ENCODE results near the gene PDLIM7.

PDLIM7 gene

DNA sequence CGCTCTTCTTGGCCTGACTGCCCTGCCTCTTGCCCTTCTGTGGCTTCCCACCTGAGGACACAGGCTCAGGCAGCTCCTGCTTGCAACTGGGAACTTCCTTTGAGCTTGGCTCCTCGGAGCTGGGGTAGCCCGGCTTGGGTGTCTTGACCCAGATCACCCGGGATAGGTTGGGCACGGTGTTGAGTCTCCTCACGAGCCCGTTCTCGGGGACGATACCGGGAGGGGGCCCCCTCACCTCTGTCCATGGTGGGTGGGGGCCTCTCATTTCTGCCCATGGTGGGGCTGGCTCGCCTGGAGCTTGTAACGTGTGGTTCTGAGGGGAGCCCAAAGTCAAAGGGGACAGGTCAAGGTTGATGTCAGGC lies 27.1 kb upstream of the PDLIM7 start:
- Histone ChIP-seq H3K36me3 (ENCODE audit: control insufficient read depth in 2 of 2, insufficient read depth in 2 of 2, low read length in 2 of 2) (peaks cover 55 to 85% of the 10 kb centered on the region in 2 donors), H3K4me1 (ENCODE audit: control insufficient read depth in 2 of 2, insufficient read depth in 2 of 2, low read length in 2 of 2) (no peaks in the 10 kb centered on the region), H3K27me3 (ENCODE audit: control insufficient read depth in 2 of 2, insufficient read depth in 2 of 2, low read length in 2 of 2) (no peaks in the 10 kb centered on the region), H3K27ac (ENCODE audit: low read depth in 2 of 2, low read length in 2 of 2) (no peak overlapping the region), H3K4me3 (ENCODE audit: low read length in 2 of 2) (no peak overlapping the region), H3K9me3 (ENCODE audit: control insufficient read depth in 2 of 2, low read length in 2 of 2) (no peaks in the 10 kb centered on the region), H3K9ac (ENCODE audit: low read depth in 1 of 2, low read length in 2 of 2) (no peak overlapping the region)

GRCh38 chr5:177523711-177524538 lies 26.5 kb upstream of the PDLIM7 start:
- H3K36me3 ChIP-seq (ENCODE audit: control insufficient read depth in 2 of 2, insufficient read depth in 2 of 2, low read length in 2 of 2) = peaks cover 53 to 83% of the 10 kb centered on the region in 2 donors

GRCh38 chr5:177520916-177521513 lies 23.6 kb upstream of the PDLIM7 start:
- H3K36me3 ChIP-seq (ENCODE audit: control insufficient read depth in 2 of 2, insufficient read depth in 2 of 2, low read length in 2 of 2) = peaks cover 34 to 57% of the 10 kb centered on the region in 2 donors

More at GRCh38 chr5:177523711-177524538, 26.5 kb upstream of the PDLIM7 start:
- no peak overlapping the region for H3K4me3 ChIP-seq (ENCODE audit: low read length in 2 of 2)
- H3K9me3 ChIP-seq (ENCODE audit: control insufficient read depth in 2 of 2, low read length in 2 of 2) = no peaks in the 10 kb centered on the region
- H3K27ac ChIP-seq (ENCODE audit: low read depth in 2 of 2, low read length in 2 of 2) = no peak overlapping the region
- H3K9ac ChIP-seq (ENCODE audit: low read depth in 1 of 2, low read length in 2 of 2) = no peak overlapping the region
- H3K27me3 ChIP-seq (ENCODE audit: control insufficient read depth in 2 of 2, insufficient read depth in 2 of 2, low read length in 2 of 2) = no peaks in the 10 kb centered on the region
- H3K4me1 ChIP-seq (ENCODE audit: control insufficient read depth in 2 of 2, insufficient read depth in 2 of 2, low read length in 2 of 2) = peaks cover 2 to 3% of the 10 kb centered on the region in 2 donors

DNA sequence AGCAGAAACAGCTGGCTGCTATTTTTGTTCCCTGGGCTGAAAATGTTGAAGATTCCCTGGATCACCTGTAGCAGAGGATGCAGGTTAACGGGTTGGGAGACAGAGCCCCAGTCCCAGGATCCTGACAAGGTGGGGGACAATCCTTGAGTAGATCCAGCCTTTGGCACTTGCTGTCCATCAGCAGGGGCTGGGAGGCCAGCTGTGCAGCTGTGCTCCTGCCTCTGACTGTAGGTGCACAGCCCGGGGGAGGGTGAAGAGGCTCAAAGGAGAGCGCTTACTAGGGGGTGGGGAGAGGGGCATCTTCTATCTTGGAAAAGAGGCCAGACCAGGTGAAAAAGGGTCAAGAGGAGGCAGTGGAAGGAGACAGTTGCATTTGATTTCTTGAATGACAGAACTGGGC lies 22.9 kb upstream of the PDLIM7 start:
- H3K4me3 ChIP-seq (ENCODE audit: low read length in 2 of 2) = no peak overlapping the region
- peaks cover 11 to 15% of the 10 kb centered on the region in 2 donors for H3K4me1 ChIP-seq (ENCODE audit: control insufficient read depth in 2 of 2, insufficient read depth in 2 of 2, low read length in 2 of 2)
- H3K9ac ChIP-seq (ENCODE audit: low read depth in 1 of 2, low read length in 2 of 2) = no peak overlapping the region
- no peak overlapping the region for H3K27ac ChIP-seq (ENCODE audit: low read depth in 2 of 2, low read length in 2 of 2)
- no peaks in the 10 kb centered on the region for H3K27me3 ChIP-seq (ENCODE audit: control insufficient read depth in 2 of 2, insufficient read depth in 2 of 2, low read length in 2 of 2)
- peaks cover 33 to 56% of the 10 kb centered on the region in 2 donors for H3K36me3 ChIP-seq (ENCODE audit: control insufficient read depth in 2 of 2, insufficient read depth in 2 of 2, low read length in 2 of 2)
- H3K9me3 ChIP-seq (ENCODE audit: control insufficient read depth in 2 of 2, low read length in 2 of 2) = no peaks in the 10 kb centered on the region

More at GRCh38 chr5:177520916-177521513, 23.6 kb upstream of the PDLIM7 start:
- H3K27ac ChIP-seq (ENCODE audit: low read depth in 2 of 2, low read length in 2 of 2) = no peak overlapping the region
- no peak overlapping the region for H3K9ac ChIP-seq (ENCODE audit: low read depth in 1 of 2, low read length in 2 of 2)
- H3K4me1 ChIP-seq (ENCODE audit: control insufficient read depth in 2 of 2, insufficient read depth in 2 of 2, low read length in 2 of 2) = peaks cover 5 to 8% of the 10 kb centered on the region in 2 donors
- no peak overlapping the region for H3K4me3 ChIP-seq (ENCODE audit: low read length in 2 of 2)
- no peaks in the 10 kb centered on the region for H3K9me3 ChIP-seq (ENCODE audit: control insufficient read depth in 2 of 2, low read length in 2 of 2)
- H3K27me3 ChIP-seq (ENCODE audit: control insufficient read depth in 2 of 2, insufficient read depth in 2 of 2, low read length in 2 of 2) = no peaks in the 10 kb centered on the region

- Histone ChIP-seq H3K36me3 (ENCODE audit: control insufficient read depth in 2 of 2, insufficient read depth in 2 of 2, low read length in 2 of 2) (peaks cover 33 to 56% of the 10 kb centered on the region in 2 donors), H3K27ac (ENCODE audit: low read depth in 2 of 2, low read length in 2 of 2) (no peak overlapping the region), H3K9me3 (ENCODE audit: control insufficient read depth in 2 of 2, low read length in 2 of 2) (no peaks in the 10 kb centered on the region), H3K27me3 (ENCODE audit: control insufficient read depth in 2 of 2, insufficient read depth in 2 of 2, low read length in 2 of 2) (no peaks in the 10 kb centered on the region), H3K4me3 (ENCODE audit: low read length in 2 of 2) (no peak overlapping the region), H3K4me1 (ENCODE audit: control insufficient read depth in 2 of 2, insufficient read depth in 2 of 2, low read length in 2 of 2) (peaks cover 11 to 16% of the 10 kb centered on the region in 2 donors), H3K9ac (ENCODE audit: low read depth in 1 of 2, low read length in 2 of 2) (no peak overlapping the region)
Measured at GRCh38 chr5:177519463-177520235, 22.2 kb upstream of the PDLIM7 start.

GRCh38 chr5:177516601-177517568 lies 19.5 kb upstream of the PDLIM7 start, which contains the start of gene DDX41:
Gene DDX41, minus strand, starts transcription at chr5:177516961. Its CDS starts 16 bp downstream, at chr5:177516945.
- peak within 1 kb of the TSS; percentile 75 to 89 for H3K27ac ChIP-seq (ENCODE audit: low read depth in 2 of 2, low read length in 2 of 2)
- peak within 1 kb of the TSS; percentile 92 to 95 for H3K4me3 ChIP-seq (ENCODE audit: low read length in 2 of 2)
- H3K9me3 ChIP-seq (ENCODE audit: control insufficient read depth in 2 of 2, low read length in 2 of 2) = no peaks in the 10 kb centered on the region
- H3K4me1 ChIP-seq (ENCODE audit: control insufficient read depth in 2 of 2, insufficient read depth in 2 of 2, low read length in 2 of 2) = peaks cover 11 to 16% of the 10 kb centered on the region in 2 donors
- H3K36me3 ChIP-seq (ENCODE audit: control insufficient read depth in 2 of 2, insufficient read depth in 2 of 2, low read length in 2 of 2) = peaks cover 38 to 64% of the 10 kb centered on the region in 2 donors
- no peaks in the 10 kb centered on the region for H3K27me3 ChIP-seq (ENCODE audit: control insufficient read depth in 2 of 2, insufficient read depth in 2 of 2, low read length in 2 of 2)
- H3K9ac ChIP-seq (ENCODE audit: low read depth in 1 of 2, low read length in 2 of 2) = peak within 1 kb of the TSS; percentile 83 to 93

DNA sequence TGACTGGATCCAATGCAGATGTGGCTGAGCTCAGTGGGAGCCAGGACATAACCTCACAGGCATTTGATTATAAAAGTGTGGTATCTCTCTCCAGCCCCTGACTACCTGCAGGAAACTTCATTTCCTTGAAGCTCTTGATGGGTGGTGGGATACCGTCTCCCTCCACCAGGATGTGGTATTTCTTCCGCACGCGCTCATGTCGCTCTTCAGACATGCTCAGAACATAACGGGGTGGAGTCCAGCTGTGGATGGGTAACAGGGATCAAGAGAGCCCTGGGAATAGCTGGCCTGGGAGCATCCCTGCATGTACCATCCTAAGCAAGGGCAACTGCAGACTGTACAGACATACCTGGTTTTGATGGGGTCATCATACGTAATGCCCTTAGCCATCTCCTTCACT lies 18.2 kb upstream of the PDLIM7 start:
- Histone ChIP-seq H3K9me3 (ENCODE audit: control insufficient read depth in 2 of 2, low read length in 2 of 2) (no peaks in the 10 kb centered on the region), H3K36me3 (ENCODE audit: control insufficient read depth in 2 of 2, insufficient read depth in 2 of 2, low read length in 2 of 2) (peaks cover 47 to 65% of the 10 kb centered on the region in 2 donors), H3K4me1 (ENCODE audit: control insufficient read depth in 2 of 2, insufficient read depth in 2 of 2, low read length in 2 of 2) (peaks cover 11 to 16% of the 10 kb centered on the region in 2 donors), H3K4me3 (ENCODE audit: low read length in 2 of 2) (peak overlapping the region; percentile 92 to 95), H3K27ac (ENCODE audit: low read depth in 2 of 2, low read length in 2 of 2) (no peak overlapping the region), H3K27me3 (ENCODE audit: control insufficient read depth in 2 of 2, insufficient read depth in 2 of 2, low read length in 2 of 2) (no peaks in the 10 kb centered on the region), H3K9ac (ENCODE audit: low read depth in 1 of 2, low read length in 2 of 2) (peak overlapping the region in 1 of 2 donors; percentile 83)

DNA sequence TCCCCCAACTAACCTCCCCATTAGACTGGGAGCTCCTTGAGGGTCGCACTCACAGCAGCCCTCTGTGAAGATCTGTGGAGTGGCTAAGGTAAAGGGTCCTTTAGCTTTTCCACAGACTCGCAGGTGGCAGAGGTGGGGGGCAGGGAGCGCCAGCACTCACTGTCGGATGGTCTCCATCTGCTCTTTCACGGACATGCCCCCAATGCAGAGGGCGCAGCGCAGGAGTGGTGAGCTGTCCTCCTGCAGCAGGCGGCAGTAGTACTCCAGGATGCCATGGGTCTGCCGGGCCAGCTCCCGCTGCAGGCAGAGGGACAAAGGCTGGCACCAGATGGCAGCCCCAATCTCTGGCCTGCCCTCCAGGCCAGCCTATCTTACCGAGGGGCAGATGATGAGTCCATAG lies 17.1 kb upstream of the PDLIM7 start:
- H3K9me3 ChIP-seq (ENCODE audit: control insufficient read depth in 2 of 2, low read length in 2 of 2) = no peaks in the 10 kb centered on the region
- H3K27ac ChIP-seq (ENCODE audit: low read depth in 2 of 2, low read length in 2 of 2) = no peak overlapping the region
- peaks cover 11 to 21% of the 10 kb centered on the region in 2 donors for H3K4me1 ChIP-seq (ENCODE audit: control insufficient read depth in 2 of 2, insufficient read depth in 2 of 2, low read length in 2 of 2)
- no peaks in the 10 kb centered on the region for H3K27me3 ChIP-seq (ENCODE audit: control insufficient read depth in 2 of 2, insufficient read depth in 2 of 2, low read length in 2 of 2)
- peaks cover 46 to 55% of the 10 kb centered on the region in 2 donors for H3K36me3 ChIP-seq (ENCODE audit: control insufficient read depth in 2 of 2, insufficient read depth in 2 of 2, low read length in 2 of 2)
- H3K4me3 ChIP-seq (ENCODE audit: low read length in 2 of 2) = no peak overlapping the region
- H3K9ac ChIP-seq (ENCODE audit: low read depth in 1 of 2, low read length in 2 of 2) = no peak overlapping the region

DNA sequence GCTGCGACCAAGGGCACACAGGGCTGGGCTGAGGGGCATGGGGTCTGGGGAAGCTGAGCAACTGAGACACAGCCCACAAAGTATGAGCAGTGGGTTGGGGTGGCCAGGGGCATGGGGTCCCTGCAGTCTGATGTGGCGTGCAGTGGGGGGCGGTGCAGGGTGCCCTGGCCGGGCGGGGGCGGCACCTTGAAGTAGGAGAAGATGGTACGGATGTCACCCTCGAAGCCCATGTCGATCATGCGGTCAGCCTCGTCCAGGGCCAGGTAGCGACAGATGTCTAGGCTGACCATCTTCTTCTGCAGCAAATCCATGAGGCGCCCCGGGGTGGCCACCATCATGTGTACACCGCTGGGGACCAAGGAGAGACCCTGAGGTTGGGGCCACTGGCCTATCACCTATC lies 16.1 kb upstream of the PDLIM7 start:
- no peak overlapping the region for H3K4me3 ChIP-seq (ENCODE audit: low read length in 2 of 2)
- H3K27me3 ChIP-seq (ENCODE audit: control insufficient read depth in 2 of 2, insufficient read depth in 2 of 2, low read length in 2 of 2) = no peaks in the 10 kb centered on the region
- H3K36me3 ChIP-seq (ENCODE audit: control insufficient read depth in 2 of 2, insufficient read depth in 2 of 2, low read length in 2 of 2) = peaks cover 43 to 53% of the 10 kb centered on the region in 2 donors
- H3K27ac ChIP-seq (ENCODE audit: low read depth in 2 of 2, low read length in 2 of 2) = no peak overlapping the region
- peaks cover 8 to 19% of the 10 kb centered on the region in 2 donors for H3K4me1 ChIP-seq (ENCODE audit: control insufficient read depth in 2 of 2, insufficient read depth in 2 of 2, low read length in 2 of 2)
- H3K9ac ChIP-seq (ENCODE audit: low read depth in 1 of 2, low read length in 2 of 2) = no peak overlapping the region
- H3K9me3 ChIP-seq (ENCODE audit: control insufficient read depth in 2 of 2, low read length in 2 of 2) = no peaks in the 10 kb centered on the region
